Body of pancreas (tissue), 4 donors: ENCODE measurements around the gene IDE.

ENCODE experiments used
- POLR2A ChIP-seq, 3 donors: fragments of 450-650 bp; IDR thresholded peaks; one replicate each; pipeline ENCODE4 v1.6.1; 2016; ENCODE audit warnings: antibody characterized with exemption in 3 of 3, mild to moderate bottlenecking in 2 of 3
- TF ChIP-seq, protein P1 (sequence below), 7 experiments: fragments of 450-650 bp in 4 of 7; fragments of 200-600 bp in 3 of 7; sonication (generic) in 3 of 7; IDR thresholded peaks; one replicate each; pipeline ENCODE4 v1.5.1; 2016 to 2019; ENCODE audit warnings: antibody characterized with exemption in 7 of 7

DNA sequence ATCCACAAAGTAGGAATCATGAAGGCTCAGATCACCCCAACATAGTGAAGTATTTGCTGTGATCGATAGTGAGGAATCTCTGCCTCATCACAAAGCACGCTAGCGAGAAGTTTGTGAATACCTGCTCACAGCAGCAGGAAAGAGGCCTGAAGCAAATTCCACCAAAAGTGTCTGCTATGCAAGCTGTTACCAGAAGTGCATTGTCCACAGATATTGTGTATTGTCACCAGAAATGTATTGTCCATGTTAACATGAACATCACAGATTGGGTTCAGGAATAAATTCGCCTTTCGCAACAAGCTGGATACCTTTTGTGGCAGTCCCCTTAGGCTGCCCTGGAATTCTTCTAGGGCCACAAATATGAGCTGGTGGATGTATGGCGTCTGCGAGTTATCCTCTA lies 155.0 kb downstream of the IDE start:
- TF ChIP-seq, protein P1, sequence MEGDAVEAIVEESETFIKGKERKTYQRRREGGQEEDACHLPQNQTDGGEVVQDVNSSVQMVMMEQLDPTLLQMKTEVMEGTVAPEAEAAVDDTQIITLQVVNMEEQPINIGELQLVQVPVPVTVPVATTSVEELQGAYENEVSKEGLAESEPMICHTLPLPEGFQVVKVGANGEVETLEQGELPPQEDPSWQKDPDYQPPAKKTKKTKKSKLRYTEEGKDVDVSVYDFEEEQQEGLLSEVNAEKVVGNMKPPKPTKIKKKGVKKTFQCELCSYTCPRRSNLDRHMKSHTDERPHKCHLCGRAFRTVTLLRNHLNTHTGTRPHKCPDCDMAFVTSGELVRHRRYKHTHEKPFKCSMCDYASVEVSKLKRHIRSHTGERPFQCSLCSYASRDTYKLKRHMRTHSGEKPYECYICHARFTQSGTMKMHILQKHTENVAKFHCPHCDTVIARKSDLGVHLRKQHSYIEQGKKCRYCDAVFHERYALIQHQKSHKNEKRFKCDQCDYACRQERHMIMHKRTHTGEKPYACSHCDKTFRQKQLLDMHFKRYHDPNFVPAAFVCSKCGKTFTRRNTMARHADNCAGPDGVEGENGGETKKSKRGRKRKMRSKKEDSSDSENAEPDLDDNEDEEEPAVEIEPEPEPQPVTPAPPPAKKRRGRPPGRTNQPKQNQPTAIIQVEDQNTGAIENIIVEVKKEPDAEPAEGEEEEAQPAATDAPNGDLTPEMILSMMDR (IDR thresholded peaks at IDR 0.05), result no peak
- no peak for TF ChIP-seq POLR2A (IDR thresholded peaks at IDR 0.05)
